Left lung (tissue), 10 donors: Measurements from ENCODE around the gene RERE. TPM values are rescaled to one million over a fixed set of nuclear protein-coding genes. Genes with fewer than 3 reads are reported as not detected.

Experiments
- ATAC-seq: fragments of 200-7000 bp; cut with Tn5 transposase; one replicate; pipeline ENCODE4 v1.9.1; 2020; ENCODE audit warnings: moderate library complexity
- DNase-seq, 4 donors: peaks; one replicate each; pipeline ENCODE4 v3.0.0-alpha.2; 2013 to 2020
- H3K27ac ChIP-seq, 2 donors: fragments of 200-600 bp; sonication (generic) in 1 of 2; one replicate each; pipeline versions ENCODE4 v1.5.0 to v1.8.0; 2020 to 2021
- H3K27me3 ChIP-seq, 2 donors: fragments of 200-600 bp; sonication (generic) in 1 of 2; one replicate each; pipeline versions ENCODE4 v1.5.0 to v1.8.0; 2020 to 2021
- H3K36me3 ChIP-seq, 2 donors: fragments of 200-600 bp; sonication (generic) in 1 of 2; one replicate each; pipeline versions ENCODE4 v1.5.0 to v1.8.0; 2020 to 2021
- H3K4me1 ChIP-seq, 2 donors: fragments of 200-600 bp; one replicate each; pipeline ENCODE4 v1.8.0; 2021
- H3K4me3 ChIP-seq, 2 donors: fragments of 200-600 bp; sonication (generic) in 1 of 2; one replicate each; pipeline versions ENCODE4 v1.5.0 to v1.8.0; 2020 to 2021; ENCODE audit warnings: mild to moderate bottlenecking in 1 of 2
- H3K9me3 ChIP-seq, 2 donors: fragments of 200-600 bp; sonication (generic) in 1 of 2; one replicate each; pipeline versions ENCODE4 v1.5.0 to v1.8.0; 2020 to 2021
- intact Hi-C, 2 donors: fragments of 100-400 bp; cut with DNase I; formaldehyde crosslinking; loops; one replicate each; pipeline versions ENCODE4 v1.11.2 to v1.14.2; 2022
- polyA plus RNA-seq, 6 donors: library from polyadenylated mRNA; unstranded; fragments of 120-200 nt; gene quantifications; one replicate each; pipeline ENCODE4 v1.2.1, GENCODE V29; 2013; ENCODE audit not compliant: insufficient read length in 6 of 6
- total RNA-seq, 2 donors: library from RNA; stranded (reverse); fragmentation: NEBNext Ultra II Directional; extraction: Animal tissue kit (Norgen Biotek cat#: 25700); gene quantifications; one replicate each; pipeline ENCODE4 v1.2.1, GENCODE V29; 2021
- TF ChIP-seq, protein P1 (sequence below), 2 donors: fragments of 200-600 bp; sonication (generic) in 1 of 2; IDR thresholded peaks; one replicate each; pipeline versions ENCODE4 v1.5.0 to v1.8.0; 2021; ENCODE audit warnings: antibody characterized with exemption in 2 of 2
- donor health status: DM: no; HTN: yes; CAD: no.
- donor health status: DM: no; HTN: no; CAD: no.

RERE gene
- total and polyA plus RNA-seq, 8 donors: 73.3 to 135 (median 130) TPM

DNA sequence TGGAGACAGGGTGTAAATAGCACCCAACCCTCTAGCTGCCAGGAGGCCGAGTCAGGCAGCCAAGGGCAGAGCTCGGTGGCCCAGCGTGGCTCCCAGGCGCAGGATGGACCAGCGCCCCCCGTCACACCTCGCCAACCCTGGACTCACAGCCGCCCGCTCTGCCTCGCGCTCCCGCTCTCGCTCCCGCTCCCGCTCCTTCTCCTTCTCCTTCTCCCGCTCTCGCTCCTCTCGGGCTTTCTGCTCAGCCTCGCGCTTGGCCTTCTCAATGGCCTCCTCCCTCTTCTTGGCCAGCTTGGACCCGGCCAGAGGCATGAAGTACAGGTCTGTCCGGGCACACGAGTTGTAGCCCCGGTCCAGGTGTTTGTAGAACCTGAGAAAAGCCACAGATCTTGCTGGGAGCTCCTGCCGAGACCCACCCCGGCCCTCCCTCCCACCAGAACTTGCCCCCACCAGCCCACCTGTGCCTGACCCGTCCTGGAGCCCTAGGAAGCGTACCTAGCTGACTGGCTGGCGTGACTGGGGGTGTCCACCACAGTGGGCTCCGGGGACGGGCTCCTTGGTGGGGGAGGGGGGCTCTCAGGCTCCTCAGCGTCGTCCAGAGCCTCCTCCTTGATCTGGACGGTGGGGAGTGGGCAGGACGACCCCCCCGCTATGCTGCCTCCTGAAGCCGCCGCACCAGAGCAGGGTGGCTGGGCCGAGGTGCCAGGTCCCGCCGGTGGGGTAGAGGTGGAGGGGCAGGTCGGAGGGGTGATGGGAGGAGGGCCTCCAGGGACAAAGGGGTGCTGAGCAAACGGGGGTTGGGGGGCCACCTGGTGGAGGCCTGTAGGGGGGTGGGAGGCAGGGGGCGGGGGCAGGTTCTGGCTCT, 457.6 kb downstream of the RERE start:
- Histone ChIP-seq H3K9me3 (no peaks in the 10 kb centered on the region), H3K27ac (no peak overlapping the region), H3K27me3 (no peaks in the 10 kb centered on the region), H3K4me1 (peaks cover 0 to 17% of the 10 kb centered on the region in 2 donors), H3K36me3 (peaks cover 5 to 99% of the 10 kb centered on the region in 2 donors), H3K4me3 (no peak overlapping the region)
- TF ChIP-seq, protein P1, sequence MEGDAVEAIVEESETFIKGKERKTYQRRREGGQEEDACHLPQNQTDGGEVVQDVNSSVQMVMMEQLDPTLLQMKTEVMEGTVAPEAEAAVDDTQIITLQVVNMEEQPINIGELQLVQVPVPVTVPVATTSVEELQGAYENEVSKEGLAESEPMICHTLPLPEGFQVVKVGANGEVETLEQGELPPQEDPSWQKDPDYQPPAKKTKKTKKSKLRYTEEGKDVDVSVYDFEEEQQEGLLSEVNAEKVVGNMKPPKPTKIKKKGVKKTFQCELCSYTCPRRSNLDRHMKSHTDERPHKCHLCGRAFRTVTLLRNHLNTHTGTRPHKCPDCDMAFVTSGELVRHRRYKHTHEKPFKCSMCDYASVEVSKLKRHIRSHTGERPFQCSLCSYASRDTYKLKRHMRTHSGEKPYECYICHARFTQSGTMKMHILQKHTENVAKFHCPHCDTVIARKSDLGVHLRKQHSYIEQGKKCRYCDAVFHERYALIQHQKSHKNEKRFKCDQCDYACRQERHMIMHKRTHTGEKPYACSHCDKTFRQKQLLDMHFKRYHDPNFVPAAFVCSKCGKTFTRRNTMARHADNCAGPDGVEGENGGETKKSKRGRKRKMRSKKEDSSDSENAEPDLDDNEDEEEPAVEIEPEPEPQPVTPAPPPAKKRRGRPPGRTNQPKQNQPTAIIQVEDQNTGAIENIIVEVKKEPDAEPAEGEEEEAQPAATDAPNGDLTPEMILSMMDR (IDR thresholded peaks at IDR 0.05): no peak
- ATAC-seq (no peak), DNase-seq (no peak)
- intact Hi-C loops: loop anchor here in 1 of 2 donors (10.0 kb wide), 1 partner anchor 345 kb away; no protein-coding TSS in a partner anchor

DNA sequence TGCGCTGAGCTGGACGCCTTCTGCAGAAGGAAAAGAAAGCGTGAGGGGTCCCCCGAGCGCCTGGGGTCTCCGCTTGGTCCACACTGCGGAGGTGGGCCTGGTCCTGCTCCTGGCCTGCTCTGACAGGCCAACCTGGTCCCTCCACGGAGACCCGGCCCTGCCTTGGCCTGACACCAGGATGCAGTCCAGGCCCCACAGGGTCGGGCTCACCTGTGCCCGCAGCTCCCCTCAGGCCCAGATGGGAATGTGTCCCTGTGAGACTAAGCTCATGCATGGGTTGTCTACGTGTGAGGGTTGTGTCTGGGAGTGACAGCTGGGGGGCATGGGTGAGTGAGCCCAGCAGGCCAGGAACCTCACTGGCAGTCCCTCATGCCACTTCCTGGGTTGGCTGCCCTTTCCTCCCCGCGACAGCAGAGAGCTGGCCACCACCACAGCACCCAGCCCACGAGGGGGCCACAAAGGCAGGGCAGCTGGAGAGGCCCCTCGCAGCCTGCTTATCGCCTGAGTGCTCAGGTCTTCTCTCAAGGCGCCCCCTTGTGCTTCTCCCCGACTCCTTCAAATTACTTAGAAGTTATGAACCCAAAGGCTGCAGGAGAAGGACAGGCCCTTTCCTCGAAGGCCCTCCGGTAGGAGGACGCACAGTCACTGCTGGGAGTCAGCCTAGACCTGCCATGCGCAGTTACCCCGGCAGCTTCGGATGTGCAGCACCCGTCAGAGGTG, 458.4 kb downstream of the RERE start:
- ATAC-seq: no peak
- DNase-seq: no peak
- intact Hi-C loops: loop anchor here in 1 of 2 donors (10.0 kb wide), 1 partner anchor 344 kb away; no protein-coding TSS in a partner anchor
- TF ChIP-seq, protein P1 (IDR thresholded peaks at IDR 0.05): no peak
- no peak overlapping the region for H3K4me3 ChIP-seq
- H3K27ac ChIP-seq: no peak overlapping the region
- H3K9me3 ChIP-seq: no peaks in the 10 kb centered on the region
- H3K4me1 ChIP-seq: peaks cover 0 to 9% of the 10 kb centered on the region in 2 donors
- peaks cover 5 to 99% of the 10 kb centered on the region in 2 donors for H3K36me3 ChIP-seq
- no peaks in the 10 kb centered on the region for H3K27me3 ChIP-seq

DNA sequence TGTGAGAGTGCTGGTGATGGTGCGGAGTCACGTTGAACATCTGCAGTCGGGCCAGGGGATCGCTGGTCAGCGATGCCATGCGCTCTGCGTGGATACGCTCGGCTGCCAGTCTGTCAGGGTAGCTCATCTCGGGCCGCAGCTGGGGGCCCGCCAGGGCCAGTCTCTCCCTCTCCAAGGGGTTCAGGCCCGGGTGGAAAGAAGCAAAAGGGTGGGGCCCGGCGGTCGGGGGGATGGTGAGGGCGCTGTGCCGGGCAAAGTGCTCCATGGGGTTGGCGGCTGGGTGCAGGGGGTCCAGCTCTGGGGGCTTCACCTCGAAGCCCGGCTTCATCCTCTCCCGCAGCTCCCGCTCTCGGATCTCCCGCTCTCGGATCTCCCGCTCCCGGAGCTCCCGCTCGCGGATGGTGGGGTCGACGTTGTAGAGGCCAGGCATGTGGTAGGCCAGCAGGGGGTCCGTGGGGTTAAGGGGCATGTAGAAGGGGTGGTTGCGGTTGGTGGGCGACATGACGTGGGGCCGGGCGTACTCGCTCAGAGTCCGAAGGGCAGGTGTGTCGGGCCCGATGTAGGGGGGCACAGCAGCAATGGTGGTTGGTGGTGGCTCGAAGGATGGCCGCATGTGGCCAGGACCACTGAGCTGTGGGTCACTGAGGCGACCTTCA, 459.1 kb downstream of the RERE start:
- intact Hi-C loops: loop anchor here in 1 of 2 donors (10.0 kb wide), 1 partner anchor 344 kb away; no protein-coding TSS in a partner anchor
- no peak overlapping the region for H3K27ac ChIP-seq
- no peak overlapping the region for H3K4me3 ChIP-seq
- TF ChIP-seq, protein P1 (IDR thresholded peaks at IDR 0.05): no peak
- H3K36me3 ChIP-seq: peaks cover 5 to 99% of the 10 kb centered on the region in 2 donors
- no peak for ATAC-seq
- no peaks in the 10 kb centered on the region for H3K9me3 ChIP-seq
- H3K27me3 ChIP-seq: no peaks in the 10 kb centered on the region
- peaks cover under 1 to 2% of the 10 kb centered on the region in 2 donors for H3K4me1 ChIP-seq
- DNase-seq: no peak

DNA sequence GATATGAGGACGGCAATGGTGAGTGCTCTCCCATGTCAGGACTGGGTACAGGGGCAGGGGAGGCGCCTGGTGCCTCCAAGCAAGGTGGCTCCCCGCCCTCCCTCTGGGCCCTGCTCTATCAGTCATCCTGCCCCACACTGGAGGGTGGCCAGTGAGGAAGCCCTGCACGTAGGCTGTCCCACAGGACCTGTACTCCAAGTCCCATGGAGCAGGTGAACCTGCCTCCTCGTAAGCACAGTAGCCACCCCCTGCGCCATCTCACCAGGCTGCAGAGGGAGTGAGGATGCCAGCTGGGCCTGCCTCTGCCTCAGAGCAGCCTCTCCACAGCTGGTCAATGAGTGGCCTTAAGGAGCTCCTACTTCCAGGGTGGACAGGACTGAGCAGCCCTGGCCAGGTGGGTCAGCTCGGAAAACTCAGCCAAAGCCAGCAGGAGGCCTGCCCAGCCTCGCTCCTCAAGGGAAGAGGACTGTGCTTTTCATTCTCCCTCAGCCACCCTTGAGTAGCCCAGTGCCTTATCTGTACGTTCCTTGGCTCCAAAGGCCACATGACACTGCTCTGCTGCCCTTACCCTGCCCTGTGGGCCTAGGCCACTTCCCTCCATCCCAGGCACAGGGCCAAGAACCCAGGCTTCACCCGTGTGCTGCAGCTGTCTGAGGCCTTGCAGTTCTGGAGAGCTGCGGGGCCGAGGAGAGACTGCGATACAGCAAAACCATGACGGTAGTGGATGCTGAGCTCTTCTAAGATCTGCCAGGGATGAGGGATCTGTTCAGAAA, 459.9 kb downstream of the RERE start:
- Histone ChIP-seq H3K9me3 (no peaks in the 10 kb centered on the region), H3K27ac (no peak overlapping the region), H3K4me1 (peaks cover 3% of the 10 kb centered on the region in 2 donors), H3K36me3 (peaks cover 5 to 99% of the 10 kb centered on the region in 2 donors), H3K27me3 (no peaks in the 10 kb centered on the region), H3K4me3 (no peak overlapping the region)
- DNase-seq (no peak), ATAC-seq (no peak)
- intact Hi-C loops: loop anchor here in 1 of 2 donors (10.0 kb wide), 1 partner anchor 343 kb away; no protein-coding TSS in a partner anchor
- TF ChIP-seq, protein P1 (IDR thresholded peaks at IDR 0.05): no peak
